ENCODE data around the gene PPP1R14C.

The PPP1R14C gene

GRCh38 chr6:150275489-150275888 is 132.6 kb downstream of the PPP1R14C start:
- DNase-seq: no peak

DNA sequence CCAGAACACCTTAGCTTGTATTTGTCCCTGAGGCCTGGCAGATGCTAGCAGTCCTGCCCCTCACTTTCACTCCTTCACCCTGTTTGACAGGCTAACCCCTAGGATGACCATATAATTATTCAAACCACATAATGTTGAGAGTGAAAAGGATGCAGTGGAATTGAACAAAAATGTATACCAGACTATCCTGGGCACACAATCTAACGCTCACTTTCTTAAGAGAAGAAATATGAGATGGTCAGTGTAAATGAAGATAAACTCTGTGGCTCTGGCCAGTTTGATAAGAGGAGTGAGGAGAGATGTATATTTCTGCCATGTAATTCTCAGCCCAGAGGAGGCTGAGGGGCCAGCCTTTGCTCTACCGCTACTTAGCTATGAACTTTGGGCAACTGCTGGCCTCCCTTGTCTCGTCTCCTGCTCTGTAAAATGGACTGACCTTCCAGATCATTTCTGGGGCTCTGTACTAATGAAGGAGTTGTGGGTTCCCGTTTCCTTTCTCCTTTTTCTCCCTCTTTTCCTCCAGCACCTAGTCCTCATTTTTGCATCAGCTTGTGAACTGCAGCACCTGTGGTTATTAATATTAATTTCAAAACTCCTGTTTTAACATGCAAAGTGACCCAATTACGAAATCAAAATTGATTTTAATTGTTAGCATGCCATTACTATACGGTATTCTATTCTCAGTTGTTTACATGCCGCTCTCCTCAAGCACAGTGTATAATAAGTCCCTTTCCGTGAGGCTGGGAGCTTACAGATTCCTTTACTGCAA is 133.5 kb downstream of the PPP1R14C start:
- no peak for DNase-seq

DNA sequence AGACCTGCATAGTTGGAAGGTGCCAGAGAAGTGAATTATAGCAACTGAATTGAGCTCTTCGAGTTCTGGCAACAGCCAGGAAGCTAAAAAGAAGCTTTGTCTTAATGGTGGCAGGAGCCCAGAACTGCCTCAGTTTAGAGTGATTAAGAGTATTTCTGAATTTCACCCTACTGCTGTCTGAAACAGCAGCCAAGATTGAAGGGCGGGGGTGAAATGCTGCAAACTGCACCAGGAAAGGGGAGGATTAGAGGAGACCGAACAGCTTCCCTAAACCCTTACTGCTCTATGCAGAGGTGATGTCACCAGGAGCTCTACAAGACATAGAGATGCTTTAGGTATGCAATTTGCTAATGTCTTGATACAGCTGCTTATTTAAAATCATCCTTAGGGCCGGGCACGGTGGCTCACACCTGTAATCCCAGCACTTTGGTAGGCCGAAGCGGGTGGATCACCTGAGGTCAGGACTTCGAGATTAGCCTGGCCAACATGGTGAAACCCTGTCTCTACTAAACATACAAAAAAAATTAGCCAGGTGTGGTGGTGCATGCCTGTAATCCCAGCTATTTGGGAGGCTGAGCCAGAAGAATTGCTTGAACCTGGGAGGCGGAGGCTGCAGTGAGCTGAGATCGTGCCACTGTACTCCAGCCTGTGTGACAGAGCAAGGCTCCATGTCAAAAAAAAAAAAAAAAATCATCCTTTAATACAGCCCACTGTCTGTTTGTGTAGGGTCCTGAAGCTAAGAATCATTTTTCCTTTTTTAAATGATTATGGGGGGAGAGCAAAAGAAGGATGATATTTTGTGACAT is 134.3 kb downstream of the PPP1R14C start:
- no peak for DNase-seq

DNA sequence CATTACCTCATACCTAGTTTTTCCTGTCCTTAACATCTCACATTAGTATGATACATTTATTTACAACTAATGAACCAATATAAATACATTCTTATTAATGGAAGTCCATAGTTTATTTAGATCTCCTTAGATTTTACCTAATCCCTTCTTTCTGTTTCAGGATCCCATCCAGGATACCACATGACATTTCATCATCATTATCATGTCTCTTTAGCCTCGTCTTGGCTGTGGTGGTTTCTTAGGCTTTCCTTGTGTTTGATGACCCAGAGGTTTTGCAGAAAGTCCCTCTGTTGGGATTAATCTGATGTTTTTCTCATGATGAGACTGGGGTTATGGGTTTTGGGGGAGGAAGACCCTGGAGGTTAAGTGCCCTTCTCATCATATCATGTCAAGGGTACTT is 136.7 kb downstream of the PPP1R14C start:
- no peak for DNase-seq

DNA sequence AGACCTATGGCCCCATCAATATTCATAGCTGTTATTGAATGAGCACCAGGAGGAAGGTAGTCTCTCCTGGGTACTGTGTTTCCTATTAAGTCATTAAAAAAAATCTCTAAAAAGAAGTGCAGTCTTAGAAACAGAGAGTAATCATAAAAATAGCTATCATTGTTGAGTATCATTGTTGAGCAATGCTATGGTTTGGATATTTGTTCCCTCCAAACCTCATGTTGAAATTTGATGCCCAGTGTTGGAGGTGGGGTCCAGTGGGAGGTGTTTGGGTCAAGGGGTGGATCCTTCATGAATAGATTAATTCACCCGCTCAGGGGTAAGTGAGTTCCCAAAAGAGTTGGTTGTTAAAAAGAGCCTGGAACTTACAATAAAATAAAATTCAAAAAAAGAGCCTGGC is 137.9 kb downstream of the PPP1R14C start:
- no peak for DNase-seq

GRCh38 chr6:150281767-150282166 is 138.9 kb downstream of the PPP1R14C start:
- no peak for DNase-seq

GRCh38 chr6:150282806-150283205 is 140.0 kb downstream of the PPP1R14C start:
- no peak for DNase-seq

DNA sequence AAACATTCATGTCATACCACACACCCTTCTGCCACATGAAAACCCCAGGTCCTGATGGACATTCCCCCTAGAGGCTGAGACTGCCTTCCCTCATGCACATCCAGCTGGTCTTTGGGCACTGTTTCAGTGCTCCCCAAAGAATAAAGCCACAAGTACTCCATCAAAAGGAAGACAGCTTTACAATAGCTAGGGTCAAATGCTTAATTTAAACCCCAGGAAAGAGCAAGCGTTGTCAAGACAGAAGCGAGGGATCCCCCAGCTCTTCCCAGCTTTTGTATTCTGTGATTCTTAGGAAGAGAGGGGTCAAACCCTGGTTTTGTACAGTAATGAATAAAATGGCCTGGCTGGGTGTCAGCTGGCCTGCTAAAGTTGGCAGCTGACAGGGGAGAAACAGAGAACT is 143.6 kb downstream of the PPP1R14C start:
- DNase-seq: no peak

GRCh38 chr6:150286912-150287311 is 144.1 kb downstream of the PPP1R14C start:
- no peak for DNase-seq

GRCh38 chr6:150288456-150288855 is 145.6 kb downstream of the PPP1R14C start:
- DNase-seq: no peak

- DNase-seq: no peak
Measured at GRCh38 chr6:150289454-150290071, 146.7 kb downstream of the PPP1R14C start.

DNA sequence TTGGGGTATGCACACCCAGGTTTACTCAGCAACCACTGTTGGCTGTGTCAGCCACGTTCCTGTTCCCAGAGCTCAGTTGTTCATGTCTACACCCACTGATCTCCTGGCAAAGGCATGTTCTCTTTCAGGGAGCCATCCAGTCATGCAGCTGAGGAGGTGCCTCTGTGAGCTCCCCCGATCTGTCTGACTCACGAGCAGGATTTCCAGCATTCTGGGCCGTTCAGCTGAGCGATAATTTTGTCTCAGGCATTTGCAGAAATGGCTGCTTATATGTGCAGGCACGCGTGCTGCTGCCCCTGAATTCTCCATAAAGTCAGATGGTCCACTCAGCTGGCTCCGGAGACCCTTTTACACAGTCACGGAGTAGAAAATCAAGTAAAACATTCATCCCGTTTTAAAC is 147.6 kb downstream of the PPP1R14C start:
- DNase-seq: no peak

DNA sequence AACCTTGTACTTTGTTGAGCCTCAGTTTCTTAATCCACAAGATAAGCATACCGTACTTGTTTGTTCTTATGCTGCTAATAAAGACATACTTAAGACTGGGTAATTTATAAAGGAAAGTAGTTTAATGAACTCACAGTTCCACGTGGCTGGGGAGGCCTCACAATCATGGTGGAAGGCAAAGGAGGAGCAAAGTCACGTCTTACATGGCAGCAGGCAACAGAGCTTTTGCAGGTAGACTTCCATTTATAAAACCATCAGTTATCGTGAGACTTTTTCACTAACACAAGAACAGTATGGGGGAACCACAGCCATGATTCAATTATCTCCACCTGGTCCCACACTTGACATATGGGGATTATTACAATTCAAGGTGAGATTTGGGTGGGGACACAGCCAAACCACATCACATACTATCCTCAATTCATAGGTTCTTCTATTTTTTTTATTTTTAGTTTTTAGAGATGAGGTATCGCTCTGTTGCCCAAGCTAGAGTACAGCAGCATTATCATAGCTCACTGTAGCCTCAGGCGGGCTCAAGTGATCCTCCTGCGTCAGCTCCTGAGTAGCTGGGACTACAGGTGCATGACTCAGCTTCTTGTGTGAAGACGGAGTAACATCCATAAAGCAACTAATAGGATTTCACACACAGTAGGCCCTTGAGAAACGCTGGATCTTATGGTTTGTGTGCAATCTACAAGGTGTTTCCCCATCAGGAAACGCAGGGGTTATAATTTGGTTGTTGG is 149.3 kb downstream of the PPP1R14C start:
- no peak for DNase-seq

DNA sequence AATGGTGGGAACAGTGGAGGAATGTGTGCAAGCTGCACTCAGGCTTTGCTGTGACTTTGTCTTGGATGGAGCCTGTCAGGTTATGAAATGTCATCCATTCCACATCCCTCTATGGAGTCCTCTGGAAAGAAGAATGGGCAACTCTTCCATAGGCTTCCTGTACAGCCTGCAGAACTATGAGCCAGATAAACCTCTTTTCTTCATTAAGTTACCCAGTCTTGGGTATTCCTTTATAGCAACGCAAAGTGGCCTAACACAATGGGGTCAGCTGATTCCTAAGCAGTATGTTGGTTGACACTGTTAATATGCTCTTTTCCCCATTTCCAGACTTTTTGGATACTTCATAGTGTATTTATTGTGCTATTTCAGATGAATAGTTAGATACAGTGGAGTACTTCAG is 150.2 kb downstream of the PPP1R14C start:
- DNase-seq: no peak

DNA sequence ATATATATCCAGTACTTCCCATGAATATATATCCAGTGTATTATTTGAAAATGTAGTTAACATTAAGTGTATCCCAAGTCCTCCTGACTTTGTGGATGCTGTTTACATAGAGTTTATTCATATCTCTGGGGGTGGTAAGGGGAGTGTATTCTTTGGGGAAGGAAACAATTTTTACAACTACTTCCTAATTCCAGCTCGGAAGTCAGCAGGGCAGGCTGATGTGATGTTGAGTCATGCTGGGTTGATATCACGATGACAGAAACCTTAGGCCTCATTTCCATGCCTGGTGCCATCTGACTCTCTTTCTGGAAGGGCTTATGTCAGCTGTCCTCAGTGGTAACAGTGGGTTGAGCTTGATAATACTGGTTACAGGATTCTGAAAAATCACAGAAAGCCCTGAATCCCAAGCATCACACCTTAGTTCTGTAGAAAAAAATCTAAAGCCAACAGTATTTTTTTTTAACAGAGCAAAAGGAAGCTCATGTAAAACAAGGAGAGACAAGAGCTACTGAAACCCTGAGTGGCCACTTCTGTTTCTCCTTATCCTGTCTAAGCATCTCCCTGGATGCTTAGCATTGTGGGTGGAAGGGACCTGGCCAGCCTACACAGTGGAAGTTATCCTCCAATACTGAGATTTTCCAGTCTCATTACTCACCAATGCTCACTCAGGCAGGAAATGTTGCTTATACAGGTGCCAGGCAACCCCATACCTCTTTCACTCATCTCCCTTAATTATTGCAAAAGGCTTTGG is 150.8 kb downstream of the PPP1R14C start:
- no peak for DNase-seq

DNA sequence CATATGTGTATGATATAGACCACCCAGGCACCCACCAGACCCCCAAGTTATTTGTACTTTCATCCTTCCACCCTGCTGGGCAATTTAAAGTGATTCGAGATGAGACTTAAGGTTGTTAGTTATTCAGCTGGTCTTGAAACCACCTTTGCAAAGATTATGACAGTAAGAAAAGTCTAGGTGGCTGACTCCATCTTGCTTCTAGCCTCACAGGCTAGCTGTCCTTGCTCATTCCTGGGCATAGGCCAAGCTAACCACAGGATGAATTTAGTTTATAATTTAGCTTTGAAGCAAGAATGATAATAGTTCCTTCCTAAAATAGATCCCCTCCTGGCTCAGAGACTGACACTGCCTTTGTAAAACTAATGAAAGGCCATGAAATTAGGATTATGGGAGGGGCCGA is 154.0 kb downstream of the PPP1R14C start:
- DNase-seq: no peak

DNA sequence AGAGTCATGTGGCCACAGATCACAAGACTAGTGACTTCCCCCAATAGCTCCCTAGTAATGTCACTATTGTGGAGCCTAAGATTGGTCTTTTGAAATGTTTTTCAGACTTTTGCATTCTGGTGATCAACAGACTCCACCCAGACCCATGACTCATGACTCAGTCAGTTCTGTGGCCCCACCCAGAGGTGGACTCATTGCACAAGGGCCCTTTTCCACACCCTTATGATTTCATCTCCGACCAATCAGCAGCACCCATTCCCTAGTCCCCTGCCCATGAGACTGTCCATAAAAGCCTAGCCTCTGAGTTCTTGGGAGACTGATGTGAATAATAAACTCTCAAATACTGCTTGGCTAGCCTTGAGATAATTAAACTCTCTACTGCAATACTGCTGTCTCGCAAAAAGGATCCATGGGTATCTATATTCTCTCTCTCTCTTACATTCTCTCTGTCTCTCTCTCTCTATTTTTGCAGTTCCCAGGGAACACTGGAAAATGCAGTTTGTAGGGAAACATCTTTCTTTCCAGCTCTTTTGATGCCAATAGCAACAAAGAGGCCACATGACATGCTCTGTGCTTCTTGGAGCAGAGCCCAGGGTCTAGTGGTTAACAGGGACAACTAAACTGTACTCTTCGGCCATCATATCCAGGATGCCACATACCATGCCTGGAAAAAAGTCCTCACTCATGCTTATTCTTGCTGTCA is 154.6 kb downstream of the PPP1R14C start:
- no peak for DNase-seq

DNA sequence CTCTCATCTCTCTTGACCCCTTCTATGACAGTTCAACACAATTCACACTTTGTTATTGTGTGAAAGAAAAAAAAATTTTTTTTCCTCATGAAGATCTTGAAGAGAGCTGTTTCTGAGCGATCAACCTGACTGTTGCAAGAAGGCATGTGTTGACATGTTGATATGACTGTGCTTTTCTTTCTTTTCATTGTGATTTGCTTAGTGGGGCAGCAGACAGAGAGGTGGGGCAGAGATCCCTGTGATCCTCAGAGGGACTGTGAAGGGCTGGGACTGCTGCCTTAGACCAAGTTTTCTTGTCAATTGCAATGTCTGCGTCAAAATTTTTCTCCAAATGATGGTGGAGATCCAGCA is 155.2 kb downstream of the PPP1R14C start:
- DNase-seq: no peak

- DNase-seq: no peak
Measured at GRCh38 chr6:150298676-150299075, 155.8 kb downstream of the PPP1R14C start.

All from T-helper 9 cell (primary cell).